ENCODE results near the gene CFAP299. TPM values are rescaled to one million over a fixed set of nuclear protein-coding genes. Genes with fewer than 3 reads are reported as not detected.

Gene CFAP299
- total RNA-seq, 2 experiments from 2014 or later: 0.63 to 3.7 TPM

DNA sequence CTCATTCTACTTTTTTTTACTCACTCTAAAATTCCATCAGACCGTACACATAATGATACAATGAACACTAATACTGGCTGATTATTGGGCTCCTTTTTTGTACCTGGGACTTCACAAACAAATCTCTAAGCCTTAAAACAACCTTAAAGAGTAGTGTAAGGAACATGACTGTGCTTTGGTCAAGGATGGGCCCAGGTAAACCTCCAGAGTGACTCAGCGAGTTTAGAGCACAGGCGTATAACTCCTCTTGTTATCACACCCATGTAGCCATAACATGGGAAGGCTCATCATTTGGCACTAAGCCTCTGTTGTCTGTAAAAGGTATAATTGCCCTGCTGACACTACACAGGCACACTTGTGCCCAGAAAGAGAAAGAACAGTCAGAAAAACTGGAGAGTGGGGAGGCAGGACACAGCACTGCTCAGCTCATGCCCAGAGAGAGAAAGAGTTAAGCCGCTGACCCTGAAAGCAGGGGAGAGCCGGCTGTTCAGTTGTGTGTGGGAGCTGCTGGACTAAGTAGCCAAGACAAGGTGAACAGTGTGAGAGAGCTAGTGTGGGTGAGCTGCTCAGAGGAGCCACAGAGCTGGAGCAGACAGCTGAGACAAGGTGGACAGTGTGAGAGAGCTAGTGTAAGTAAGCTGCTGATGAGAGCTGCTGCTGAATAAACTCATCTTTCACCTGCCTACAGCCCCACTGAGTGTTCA is 375.4 kb downstream of the CFAP299 start:
- POLR2A ChIA-PET: interaction anchor here (0.6 to 2.8 kb wide), 9 partner anchors 9 to 294 kb away, joined by 3 to 20 read pairs (median 4); no protein-coding TSS in a partner anchor
- no peaks in the 10 kb centered on the region for H3K9me2 ChIP-seq (ENCODE audit: insufficient read depth, low read length)
- intact Hi-C loops (cut with micrococcal nuclease; ENCODE audit: unreplicated experiment): no loop called here
- no peak overlapping the region for H3K4me3 ChIP-seq (ENCODE audit: low read depth, low read length, poor library complexity, severe bottlenecking)
- TF ChIP-seq, protein P1, sequence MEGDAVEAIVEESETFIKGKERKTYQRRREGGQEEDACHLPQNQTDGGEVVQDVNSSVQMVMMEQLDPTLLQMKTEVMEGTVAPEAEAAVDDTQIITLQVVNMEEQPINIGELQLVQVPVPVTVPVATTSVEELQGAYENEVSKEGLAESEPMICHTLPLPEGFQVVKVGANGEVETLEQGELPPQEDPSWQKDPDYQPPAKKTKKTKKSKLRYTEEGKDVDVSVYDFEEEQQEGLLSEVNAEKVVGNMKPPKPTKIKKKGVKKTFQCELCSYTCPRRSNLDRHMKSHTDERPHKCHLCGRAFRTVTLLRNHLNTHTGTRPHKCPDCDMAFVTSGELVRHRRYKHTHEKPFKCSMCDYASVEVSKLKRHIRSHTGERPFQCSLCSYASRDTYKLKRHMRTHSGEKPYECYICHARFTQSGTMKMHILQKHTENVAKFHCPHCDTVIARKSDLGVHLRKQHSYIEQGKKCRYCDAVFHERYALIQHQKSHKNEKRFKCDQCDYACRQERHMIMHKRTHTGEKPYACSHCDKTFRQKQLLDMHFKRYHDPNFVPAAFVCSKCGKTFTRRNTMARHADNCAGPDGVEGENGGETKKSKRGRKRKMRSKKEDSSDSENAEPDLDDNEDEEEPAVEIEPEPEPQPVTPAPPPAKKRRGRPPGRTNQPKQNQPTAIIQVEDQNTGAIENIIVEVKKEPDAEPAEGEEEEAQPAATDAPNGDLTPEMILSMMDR (conservative IDR thresholded peaks at IDR 0.05; ENCODE audit: low read length): no peak
- TF ChIP-seq EZH2phosphoT487 (IDR thresholded peaks at IDR 0.05; ENCODE audit: borderline replicate concordance, low read depth, low read length): no peak
- H3K4me1 ChIP-seq (ENCODE audit: insufficient read depth, low read length, poor library complexity, severe bottlenecking): no peaks in the 10 kb centered on the region
- peaks cover 15% of the 10 kb centered on the region; the same call in 1 of the 2 replicates for H3K9me3 ChIP-seq (ENCODE audit: low read length)
- peak overlapping the region; percentile 25; the same call in 1 of the 2 replicates for H2AFZ ChIP-seq (ENCODE audit: low read length)
- no peak for DNase-seq (ENCODE audit: low spot score)
- H3K27ac ChIP-seq (ENCODE audit: low read depth, low read length, poor library complexity, severe bottlenecking): no peak overlapping the region
- no peaks in the 10 kb centered on the region for H3K79me2 ChIP-seq (ENCODE audit: insufficient read depth, low read depth, low read length)
- no TSS peak for BruUV-seq (replicated peaks)
- H3K4me2 ChIP-seq (ENCODE audit: low read length): no peak overlapping the region
- H4K20me1 ChIP-seq (ENCODE audit: insufficient read depth, low read length): no peaks in the 10 kb centered on the region
- H3K36me3 ChIP-seq (ENCODE audit: insufficient read depth, low read length): no peaks in the 10 kb centered on the region; the same call in 1 of the 2 replicates
- CTCF ChIA-PET (ENCODE audit: unreplicated experiment): no interaction called here

DNA sequence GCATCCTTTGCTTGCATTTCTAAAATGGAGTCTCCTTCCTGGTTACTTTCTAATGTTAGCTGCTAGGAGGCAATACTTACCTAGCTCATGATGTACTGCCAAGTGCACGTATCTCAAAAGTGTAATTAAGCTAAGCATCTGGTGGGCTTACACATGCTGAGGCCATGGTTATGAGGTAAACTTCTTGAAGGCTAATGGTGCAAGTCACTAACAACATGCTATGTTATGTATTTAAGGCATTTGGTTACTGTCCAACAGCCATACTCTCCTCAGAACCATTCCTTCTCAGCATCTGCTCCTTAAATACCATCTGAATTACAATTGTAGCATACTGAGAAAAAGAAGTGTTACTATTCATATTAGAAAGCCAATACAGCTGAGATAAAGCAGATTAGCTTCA is 376.4 kb downstream of the CFAP299 start:
- Histone ChIP-seq H3K27ac (ENCODE audit: low read depth, low read length, poor library complexity, severe bottlenecking) (no peak overlapping the region), H3K4me3 (ENCODE audit: low read depth, low read length, poor library complexity, severe bottlenecking) (no peak overlapping the region), H3K36me3 (ENCODE audit: insufficient read depth, low read length) (no peaks in the 10 kb centered on the region), H3K79me2 (ENCODE audit: insufficient read depth, low read depth, low read length) (no peaks in the 10 kb centered on the region), H2AFZ (ENCODE audit: low read length) (peak overlapping the region; percentile 25; the same call in 1 of the 2 replicates), H3K4me1 (ENCODE audit: insufficient read depth, low read length, poor library complexity, severe bottlenecking) (no peaks in the 10 kb centered on the region), H3K4me2 (ENCODE audit: low read length) (no peak overlapping the region), H4K20me1 (ENCODE audit: insufficient read depth, low read length) (no peaks in the 10 kb centered on the region), H3K9me2 (ENCODE audit: insufficient read depth, low read length) (no peaks in the 10 kb centered on the region), H3K9me3 (ENCODE audit: low read length) (peaks cover 12% of the 10 kb centered on the region; the same call in 1 of the 2 replicates)
- POLR2A ChIA-PET: interaction anchor here (0.5 to 2.8 kb wide), 7 partner anchors 9 to 213 kb away, joined by 3 to 20 read pairs (median 4); no protein-coding TSS in a partner anchor
- no peak for DNase-seq (ENCODE audit: low spot score)
- CTCF ChIA-PET (ENCODE audit: unreplicated experiment): no interaction called here
- no peak for TF ChIP-seq EZH2phosphoT487 (IDR thresholded peaks at IDR 0.05; ENCODE audit: borderline replicate concordance, low read depth, low read length)
- TF ChIP-seq, protein P1 (conservative IDR thresholded peaks at IDR 0.05; ENCODE audit: low read length): no peak
- BruUV-seq (replicated peaks): no TSS peak
- intact Hi-C loops (cut with micrococcal nuclease; ENCODE audit: unreplicated experiment): no loop called here

DNA sequence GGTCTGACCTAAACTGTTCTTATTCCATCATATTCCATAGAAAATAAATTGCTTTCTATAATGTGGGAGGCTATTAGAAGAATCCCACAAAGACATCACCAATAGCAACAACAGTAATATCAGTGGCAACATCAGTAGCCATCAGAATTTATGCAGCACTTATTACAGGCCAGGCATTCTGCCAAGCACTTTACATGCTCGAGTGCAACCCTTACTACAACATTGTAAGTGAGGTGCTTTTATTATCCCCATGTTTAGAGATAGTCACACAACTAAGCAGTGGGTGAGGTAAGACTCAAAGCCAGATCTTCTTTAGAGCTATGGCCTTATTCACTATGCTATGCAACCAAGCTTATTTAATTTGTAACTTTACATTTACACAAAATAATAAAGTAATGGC is 377.9 kb downstream of the CFAP299 start:
- CTCF ChIA-PET (ENCODE audit: unreplicated experiment): no interaction called here
- Histone ChIP-seq H3K4me2 (ENCODE audit: low read length) (no peak overlapping the region), H3K27ac (ENCODE audit: low read depth, low read length, poor library complexity, severe bottlenecking) (no peak overlapping the region), H3K9me3 (ENCODE audit: low read length) (peaks cover 11% of the 10 kb centered on the region; the same call in 1 of the 2 replicates), H2AFZ (ENCODE audit: low read length) (peak overlapping the region; percentile 6; the same call in 1 of the 2 replicates), H3K9me2 (ENCODE audit: insufficient read depth, low read length) (no peaks in the 10 kb centered on the region), H3K36me3 (ENCODE audit: insufficient read depth, low read length) (no peaks in the 10 kb centered on the region; the same call in 1 of the 2 replicates), H3K4me1 (ENCODE audit: insufficient read depth, low read length, poor library complexity, severe bottlenecking) (no peaks in the 10 kb centered on the region), H4K20me1 (ENCODE audit: insufficient read depth, low read length) (no peaks in the 10 kb centered on the region), H3K4me3 (ENCODE audit: low read depth, low read length, poor library complexity, severe bottlenecking) (no peak overlapping the region), H3K79me2 (ENCODE audit: insufficient read depth, low read depth, low read length) (no peaks in the 10 kb centered on the region)
- POLR2A ChIA-PET: interaction anchor here (0.6 to 2.8 kb wide), 6 partner anchors 8 to 213 kb away, joined by 3 to 20 read pairs (median 3); no protein-coding TSS in a partner anchor
- no TSS peak for BruUV-seq (replicated peaks)
- no peak for TF ChIP-seq EZH2phosphoT487 (IDR thresholded peaks at IDR 0.05; ENCODE audit: borderline replicate concordance, low read depth, low read length)
- TF ChIP-seq, protein P1 (conservative IDR thresholded peaks at IDR 0.05; ENCODE audit: low read length): no peak
- intact Hi-C loops (cut with micrococcal nuclease; ENCODE audit: unreplicated experiment): no loop called here
- DNase-seq (ENCODE audit: low spot score): no peak
